NCI-H146 treated with DMSO at 0.1 percent for 48 hours (cell line): ENCODE data around the gene PRDM2.

Source experiments
- DNase-seq: peaks from one replicate; lab custom pipeline; 2025; ENCODE audit not compliant: unreplicated experiment; lab: John Stamatoyannopoulos, UW

Gene PRDM2

DNA sequence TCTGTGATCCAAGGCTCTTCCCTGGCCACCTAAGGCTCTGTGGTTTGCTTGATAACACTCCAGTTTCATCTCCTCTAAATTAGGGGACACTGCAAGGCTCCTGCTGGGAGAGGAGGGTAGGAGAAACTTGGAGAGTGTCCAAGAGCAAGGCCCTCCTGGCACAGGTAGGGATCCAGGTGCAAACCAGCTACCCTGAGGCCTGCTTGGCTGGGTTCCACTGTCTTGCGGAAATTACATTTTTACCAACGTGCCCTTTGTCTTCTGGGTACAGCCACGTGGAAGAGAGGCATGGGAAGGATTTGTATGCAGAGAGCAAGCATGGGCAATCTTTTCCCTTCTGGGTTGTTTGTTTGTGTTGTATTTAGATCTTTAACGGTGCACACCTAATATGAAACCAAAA lies 132.5 kb downstream of the PRDM2 start:
- DNase-seq: peak; percentile 29

DNA sequence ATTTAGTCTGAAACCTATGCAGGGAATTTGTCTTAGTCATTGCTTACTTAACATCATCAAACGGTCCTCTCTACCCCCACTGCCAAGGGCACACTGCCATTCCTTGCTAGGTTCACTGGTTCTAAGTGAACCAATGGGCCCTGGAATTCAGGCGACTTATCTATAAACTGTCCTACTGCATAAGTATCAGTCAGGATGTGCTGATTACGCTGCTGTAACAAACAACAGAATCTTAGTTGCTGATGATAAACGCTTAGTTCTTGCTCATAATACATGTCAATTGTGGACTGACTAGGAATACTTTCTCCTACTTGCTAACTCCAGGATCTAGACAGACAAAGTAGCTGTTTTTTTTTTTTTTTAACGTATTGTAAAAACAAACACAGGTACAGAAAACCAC lies 136.1 kb downstream of the PRDM2 start:
- no peak for DNase-seq

- no peak for DNase-seq
Measured at GRCh38 chr1:13836631-13837030, 136.6 kb downstream of the PRDM2 start.

DNA sequence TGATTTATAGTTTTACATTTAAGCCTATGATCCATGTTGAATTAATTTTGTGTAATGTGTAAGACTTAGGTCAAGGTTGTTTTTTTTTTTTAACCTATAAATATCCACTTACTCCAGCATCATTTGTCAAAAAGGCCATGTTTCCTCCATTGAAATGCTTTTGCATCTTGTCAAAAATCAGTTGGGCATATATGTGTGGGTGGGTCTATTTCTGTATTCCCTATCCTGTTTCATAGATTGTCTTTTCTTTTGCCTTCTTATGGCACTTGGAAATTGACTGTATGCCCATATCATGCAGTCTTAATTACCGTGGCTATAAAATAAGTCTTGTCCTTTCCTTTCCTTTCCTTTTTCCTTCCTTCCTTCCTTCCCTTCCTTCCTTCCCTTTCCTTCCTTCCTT lies 138.2 kb downstream of the PRDM2 start:
- no peak for DNase-seq

DNA sequence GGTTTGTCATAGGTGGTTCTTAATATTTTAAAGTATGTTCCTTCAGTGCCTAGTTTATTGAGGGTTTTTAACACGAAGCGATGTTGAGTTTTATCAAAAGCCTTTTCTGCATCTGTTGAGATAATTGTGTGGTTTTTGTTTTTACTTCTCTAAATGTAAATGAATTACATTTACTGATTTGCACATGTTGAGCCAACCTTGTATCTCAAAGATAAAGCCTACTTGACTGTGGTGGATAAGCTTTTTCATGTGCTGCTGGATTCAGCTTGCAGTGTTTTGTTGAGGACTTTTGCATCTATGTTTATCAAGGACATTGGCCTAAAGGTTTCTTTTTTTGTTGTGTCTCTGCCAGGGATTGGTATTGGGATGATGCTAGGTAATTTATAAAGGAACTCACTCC lies 142.5 kb downstream of the PRDM2 start:
- no peak for DNase-seq

DNA sequence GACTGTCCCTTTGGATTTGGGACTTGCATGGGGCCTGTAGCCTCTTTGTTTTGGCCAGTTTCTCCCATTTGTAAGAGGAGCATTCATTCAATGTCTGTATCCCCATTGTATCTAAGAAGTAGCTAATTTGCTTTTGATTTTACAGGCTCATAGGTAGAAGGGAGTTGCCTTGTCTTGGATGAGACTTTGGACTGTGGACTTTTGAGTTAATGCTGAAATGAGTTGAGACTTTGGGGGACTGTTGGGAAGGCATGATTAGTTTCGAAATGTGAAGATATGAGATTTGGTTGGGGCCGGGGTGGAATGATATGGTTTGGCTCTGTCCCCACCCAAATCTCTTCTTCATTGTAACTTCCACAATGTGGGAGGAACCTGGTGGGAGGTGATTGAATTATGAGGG lies 151.7 kb downstream of the PRDM2 start:
- DNase-seq: no peak

DNA sequence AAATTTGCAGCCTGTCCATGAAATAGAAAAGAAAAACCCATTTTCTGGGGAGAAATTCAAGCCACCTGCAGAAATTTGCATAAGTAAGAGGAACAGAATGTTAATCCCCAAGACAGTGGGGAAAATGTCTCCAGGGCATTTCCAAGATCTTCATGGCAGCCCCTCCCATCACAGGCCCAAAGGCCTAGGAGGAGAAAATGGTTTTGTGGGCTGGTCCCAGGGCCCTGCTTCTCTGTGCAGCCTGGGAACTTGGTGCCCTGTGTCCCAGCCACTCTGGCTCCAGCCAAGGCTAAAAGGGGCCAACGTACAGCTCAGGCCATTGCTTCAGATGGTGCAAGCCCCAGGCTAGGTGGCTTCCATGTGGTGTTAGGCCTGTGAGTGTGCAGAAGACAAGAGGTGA lies 155.6 kb downstream of the PRDM2 start:
- DNase-seq: no peak

DNA sequence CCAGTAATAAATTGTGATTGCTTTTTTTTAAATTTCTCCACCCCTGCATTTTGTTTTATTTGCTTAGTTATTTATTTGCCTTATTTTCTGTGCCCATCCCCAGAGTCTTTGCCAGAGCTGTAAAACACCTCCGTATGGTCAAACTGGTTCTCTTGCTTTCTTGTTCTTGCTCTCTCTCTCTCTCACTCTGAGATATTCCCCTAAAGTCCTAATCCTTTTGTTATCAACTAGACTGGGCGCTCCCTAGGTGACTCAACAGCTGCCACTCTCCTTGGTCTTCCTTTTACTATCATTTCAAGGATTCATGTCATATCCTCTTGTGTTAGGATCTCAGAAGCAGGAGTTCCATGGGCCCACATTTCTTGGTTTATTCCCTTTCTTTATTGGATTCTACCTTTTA lies 160.0 kb downstream of the PRDM2 start:
- no peak for DNase-seq

DNA sequence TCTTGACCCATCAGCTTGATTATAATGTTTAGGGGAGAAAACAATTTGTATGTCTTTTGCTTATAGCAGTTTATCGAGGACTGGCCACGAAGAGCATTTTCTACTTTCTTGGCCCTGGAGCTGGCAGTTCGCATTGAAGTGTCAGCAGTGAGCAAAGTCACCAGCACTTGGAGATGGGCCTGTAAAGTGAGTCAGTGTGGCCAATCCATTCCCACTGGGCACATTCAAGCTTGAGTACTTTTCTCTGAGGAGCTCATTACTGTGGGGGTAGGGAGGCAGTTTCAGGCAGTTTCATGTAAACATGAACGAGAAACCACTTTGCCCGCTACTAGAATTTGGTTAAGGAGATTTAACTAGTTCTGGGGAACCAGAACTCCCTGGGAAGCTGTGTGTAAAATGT lies 164.8 kb downstream of the PRDM2 start:
- no peak for DNase-seq

- no peak for DNase-seq
Measured at GRCh38 chr1:13865851-13866250, 165.9 kb downstream of the PRDM2 start.

DNA sequence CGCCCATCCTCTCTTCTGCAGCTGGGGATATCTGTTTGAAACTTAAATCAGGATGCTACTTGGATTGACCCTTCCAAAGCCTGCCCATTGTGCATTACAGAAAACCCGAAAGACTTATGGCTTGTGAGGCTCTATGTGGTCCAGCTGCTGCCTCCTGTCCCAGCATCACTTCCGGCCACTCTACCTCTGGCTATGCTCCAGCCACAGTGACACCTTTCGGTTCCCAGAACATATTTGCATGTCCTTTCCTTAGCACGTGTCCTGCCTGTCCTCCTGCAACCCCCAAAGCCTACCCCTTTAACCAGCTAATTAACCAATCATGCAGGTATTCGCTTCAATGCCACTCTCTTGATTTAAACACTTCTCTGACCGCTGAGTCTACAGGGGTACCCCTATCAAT lies 167.6 kb downstream of the PRDM2 start:
- no peak for DNase-seq

DNA sequence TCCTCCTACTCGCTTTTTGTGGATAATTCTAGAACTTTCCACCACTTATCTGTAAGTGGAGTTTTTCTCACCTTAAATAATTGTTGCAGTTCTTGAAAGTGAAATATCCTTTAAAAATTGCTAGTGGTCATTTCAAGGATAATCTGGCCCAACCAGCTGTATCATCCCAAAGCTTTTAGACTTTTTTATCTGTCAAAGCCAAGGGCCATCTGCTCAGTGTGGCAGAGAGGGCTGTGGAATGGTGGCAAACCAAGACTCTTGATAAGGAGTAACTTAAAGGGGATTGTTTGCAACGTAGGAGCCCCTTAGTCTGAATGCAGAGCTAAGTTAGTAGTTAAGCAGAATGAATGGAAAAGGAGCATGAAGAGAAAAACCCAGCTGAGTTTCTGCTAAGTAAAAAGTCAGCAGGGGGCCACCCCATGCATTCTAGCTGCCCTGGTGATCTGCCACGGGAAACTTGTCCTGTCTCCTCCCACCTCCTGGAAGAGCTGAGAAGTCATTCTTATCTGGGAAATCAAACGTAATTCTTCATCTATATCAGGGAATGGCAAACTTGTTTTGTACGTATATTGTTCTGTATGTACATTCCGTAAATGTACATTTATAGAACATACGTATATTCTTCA lies 169.3 kb downstream of the PRDM2 start:
- no peak for DNase-seq

- no peak for DNase-seq
Measured at GRCh38 chr1:13871413-13871812, 171.4 kb downstream of the PRDM2 start.

GRCh38 chr1:13871886-13872285 lies 171.9 kb downstream of the PRDM2 start:
- DNase-seq: no peak

- DNase-seq: no peak
Measured at GRCh38 chr1:13873032-13873431, 173.0 kb downstream of the PRDM2 start.
